Progenitor cell of endocrine pancreas (in vitro differentiated cells): ENCODE data around the gene ATRN. TPM values are rescaled to one million over a fixed set of nuclear protein-coding genes. Genes with fewer than 3 reads are reported as not detected.

Experiments
- DNase-seq: peaks from one replicate; pipeline ENCODE4 v3.0.0; 2021; ENCODE audit warnings: low spot score; ENCODE audit not compliant: unreplicated experiment
- H3K27ac Mint-ChIP-seq: 2 replicates; pipeline ENCODE4 v1.8.0; 2021; ENCODE audit warnings: mild to moderate bottlenecking, moderate library complexity, mixed read lengths
- H3K27me3 Mint-ChIP-seq: 2 replicates; pipeline ENCODE4 v1.8.0; 2021; ENCODE audit warnings: mixed read lengths
- H3K36me3 Mint-ChIP-seq: 2 replicates; pipeline ENCODE4 v1.8.0; 2022; ENCODE audit warnings: mixed read lengths; ENCODE audit not compliant: insufficient read depth
- H3K4me1 Mint-ChIP-seq: 2 replicates; pipeline ENCODE4 v1.8.0; 2021; ENCODE audit warnings: low read depth, mixed read lengths
- H3K4me3 Mint-ChIP-seq: 2 replicates; pipeline ENCODE4 v1.8.0; 2021; ENCODE audit warnings: low read depth, mild to moderate bottlenecking, moderate library complexity, mixed read lengths
- H3K9me3 Mint-ChIP-seq: 2 replicates; pipeline ENCODE4 v1.8.0; 2021; ENCODE audit warnings: low read depth, mixed read lengths
- CTCF ChIP-seq: fragments of 200-600 bp; sonication (generic); IDR thresholded peaks from one replicate; pipeline ENCODE4 v1.5.0; 2021; ENCODE audit warnings: antibody characterized with exemption, mild to moderate bottlenecking; ENCODE audit not compliant: unreplicated experiment
- total RNA-seq: library from RNA; stranded (reverse); gene quantifications from 2 replicates; pipeline ENCODE4 v1.2.1, GENCODE V29; 2021

The ATRN gene
- total RNA-seq, 1 donor from 2014 or later, result 54.5 TPM

- Mint-ChIP-seq H3K36me3 (no peaks in the 10 kb centered on the region), H3K27me3 (peaks cover 3% of the 10 kb centered on the region), H3K4me3 (no peak overlapping the region), H3K27ac (no peak overlapping the region), H3K9me3 (no peaks in the 10 kb centered on the region), H3K4me1 (peaks cover 12% of the 10 kb centered on the region)
- TF ChIP-seq CTCF, result no peak
- DNase-seq, result no peak
Measured at GRCh38 chr20:3454831-3455230, 16.0 kb upstream of the ATRN start.

DNA sequence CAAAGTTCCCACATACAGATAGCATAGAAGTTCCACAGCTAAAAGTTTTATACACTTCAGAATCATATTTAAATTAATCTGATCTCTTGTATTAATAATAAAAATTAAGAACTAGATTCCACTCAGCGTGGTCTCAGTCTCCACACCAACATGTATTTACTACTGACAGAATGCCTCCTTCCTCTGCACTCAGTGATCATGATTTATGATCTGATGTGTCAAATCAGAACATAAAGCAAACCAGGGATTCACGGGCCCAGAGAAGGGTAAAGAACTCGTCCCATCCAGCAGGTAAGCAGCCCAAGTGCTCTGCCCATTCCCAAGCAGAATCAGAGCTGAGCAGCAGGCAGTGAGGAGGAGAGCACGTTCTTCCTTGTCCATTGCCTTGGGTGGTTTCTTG lies 14.2 kb upstream of the ATRN start:
- no peak for DNase-seq
- Mint-ChIP-seq H3K4me1 (peaks cover 17% of the 10 kb centered on the region), H3K4me3 (no peak overlapping the region), H3K9me3 (no peaks in the 10 kb centered on the region), H3K27me3 (peaks cover 7% of the 10 kb centered on the region), H3K27ac (no peak overlapping the region), H3K36me3 (no peaks in the 10 kb centered on the region)
- no peak for TF ChIP-seq CTCF

DNA sequence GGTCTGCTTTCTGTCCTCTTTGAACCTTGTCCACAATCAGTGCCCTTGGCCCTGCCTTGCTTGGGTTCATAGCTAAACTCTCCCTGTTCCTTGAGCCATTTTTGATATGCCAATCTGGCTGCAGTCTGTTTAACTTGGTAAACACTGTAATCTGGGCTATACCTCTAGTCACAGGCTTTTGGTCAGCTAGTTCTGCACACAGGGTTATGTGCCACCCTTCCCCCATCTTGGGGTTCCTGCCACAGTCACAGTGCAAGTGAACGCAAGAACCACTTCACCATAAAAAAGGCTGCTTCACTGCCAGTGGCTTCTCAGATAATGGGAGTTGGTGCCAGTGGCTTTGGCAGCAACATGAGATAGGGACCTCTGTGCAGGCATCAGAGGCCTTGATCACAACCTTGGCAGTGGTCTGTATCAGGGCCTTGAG lies 10.9 kb upstream of the ATRN start:
- Mint-ChIP-seq H3K4me1 (peaks cover 13% of the 10 kb centered on the region), H3K9me3 (no peaks in the 10 kb centered on the region), H3K27ac (no peak overlapping the region), H3K27me3 (peaks cover 7% of the 10 kb centered on the region), H3K4me3 (no peak overlapping the region), H3K36me3 (no peaks in the 10 kb centered on the region)
- no peak for DNase-seq
- TF ChIP-seq CTCF, result no peak

GRCh38 chr20:3461211-3461771 lies 9.5 kb upstream of the ATRN start:
- Mint-ChIP-seq H3K36me3 (no peaks in the 10 kb centered on the region), H3K9me3 (no peaks in the 10 kb centered on the region), H3K27me3 (peaks cover 18% of the 10 kb centered on the region), H3K4me3 (no peak overlapping the region), H3K27ac (peak overlapping the region; percentile 2), H3K4me1 (peaks cover 13% of the 10 kb centered on the region)
- DNase-seq, result no peak
- TF ChIP-seq CTCF, result no peak

- Mint-ChIP-seq H3K36me3 (no peaks in the 10 kb centered on the region), H3K4me3 (no peak overlapping the region), H3K27ac (no peak overlapping the region), H3K4me1 (peaks cover 13% of the 10 kb centered on the region), H3K9me3 (no peaks in the 10 kb centered on the region), H3K27me3 (peaks cover 25% of the 10 kb centered on the region)
- no peak for DNase-seq
- no peak for TF ChIP-seq CTCF
Measured at GRCh38 chr20:3461911-3462677, 8.7 kb upstream of the ATRN start.
